CD14-positive monocyte (primary cell): Measurements from ENCODE around the gene SLC29A1. TPM values are rescaled to one million over a fixed set of nuclear protein-coding genes. Genes with fewer than 3 reads are reported as not detected.

Experiments used
- DNase-seq, 3 donors: peaks; one replicate each; pipeline ENCODE4 v3.0.0-alpha.2; 2011 to 2022
- H2AFZ ChIP-seq: 2 replicates; pipeline ENCODE4 v1.6.0; 2012; ENCODE audit warnings: mild to moderate bottlenecking, low read depth, low read length, inconsistent platforms; ENCODE audit not compliant: insufficient read depth, poor library complexity, severe bottlenecking
- H3K27ac ChIP-seq, 2 donors: 1 replicate in 1 of 2; 2 replicates in 1 of 2; pipeline ENCODE4 v1.5.1; 2012 to 2013; ENCODE audit warnings: low read length in 2 of 2, control low read depth in 1 of 2, inconsistent platforms in 1 of 2, low read depth in 1 of 2, mild to moderate bottlenecking in 1 of 2
- H3K27me3 ChIP-seq, 2 donors: one replicate each; pipeline versions ENCODE4 v1.6.0 to v1.6.1; 2011 to 2013; ENCODE audit warnings: low read length in 2 of 2; ENCODE audit not compliant: control insufficient read depth in 2 of 2, insufficient read depth in 2 of 2
- H3K36me3 ChIP-seq, 2 donors: replicated peaks in 1 of 2; 1 replicate in 1 of 2; 2 replicates in 1 of 2; pipeline versions ENCODE4 v1.5.1 to v1.6.1; 2012 to 2013; ENCODE audit warnings: low read length in 2 of 2, control low read depth in 1 of 2, inconsistent platforms in 1 of 2, mild to moderate bottlenecking in 1 of 2; ENCODE audit not compliant: insufficient read depth in 2 of 2, control insufficient read depth in 1 of 2
- H3K4me1 ChIP-seq, 2 donors: 1 replicate in 1 of 2; 2 replicates in 1 of 2; pipeline versions ENCODE4 v1.5.1 to v1.6.1; 2012 to 2013; ENCODE audit warnings: low read length in 2 of 2, control low read depth in 1 of 2, inconsistent platforms in 1 of 2, mild to moderate bottlenecking in 1 of 2, moderate library complexity in 1 of 2; ENCODE audit not compliant: insufficient read depth in 2 of 2, control insufficient read depth in 1 of 2
- H3K4me2 ChIP-seq: replicated peaks from 2 replicates; pipeline ENCODE3; 2012; ENCODE audit warnings: low read length, moderate library complexity, mild to moderate bottlenecking; ENCODE audit not compliant: poor library complexity, severe bottlenecking; ENCODE audit errors: extremely low read depth
- H3K4me3 ChIP-seq, 3 experiments: fragments of 200-600 bp in 1 of 3; sonication (generic) in 1 of 3; replicated peaks in 1 of 3; 1 replicate in 2 of 3; 2 replicates in 1 of 3; pipeline ENCODE4 v1.5.1; 2011 to 2013; ENCODE audit warnings: low read length in 3 of 3, mild to moderate bottlenecking in 3 of 3, control low read depth in 2 of 3, low read depth in 2 of 3, inconsistent platforms in 1 of 3, moderate library complexity in 1 of 3
- H3K79me2 ChIP-seq: 2 replicates; pipeline ENCODE4 v1.6.0; 2012; ENCODE audit warnings: mild to moderate bottlenecking, control low read depth, inconsistent platforms, low read length, moderate library complexity; ENCODE audit not compliant: insufficient read depth
- H3K9ac ChIP-seq: 2 replicates; pipeline ENCODE4 v1.6.0; 2017; ENCODE audit warnings: low read length, mild to moderate bottlenecking; ENCODE audit not compliant: insufficient read depth, poor library complexity, severe bottlenecking
- H3K9me3 ChIP-seq, 2 donors: replicated peaks in 1 of 2; 1 replicate in 1 of 2; 2 replicates in 1 of 2; pipeline versions ENCODE4 v1.5.1 to v1.6.1; 2012 to 2013; ENCODE audit warnings: low read length in 2 of 2, control low read depth in 1 of 2; ENCODE audit not compliant: control insufficient read depth in 1 of 2, insufficient read depth in 1 of 2
- H4K20me1 ChIP-seq: 2 replicates; pipeline ENCODE4 v1.6.0; 2012; ENCODE audit warnings: mild to moderate bottlenecking, low read length, control low read depth, moderate library complexity; ENCODE audit not compliant: insufficient read depth
- H3K27ac Mint-ChIP-seq, 7 donors: one replicate each; pipeline ENCODE4 v1.8.0; 2020; ENCODE audit warnings: mild to moderate bottlenecking in 7 of 7, mixed read lengths in 7 of 7, moderate library complexity in 6 of 7, inconsistent platforms in 2 of 7
- H3K27me3 Mint-ChIP-seq, 3 donors: one replicate each; pipeline ENCODE4 v1.8.0; 2021 to 2022; ENCODE audit warnings: low read depth in 3 of 3, mild to moderate bottlenecking in 3 of 3, mixed read lengths in 3 of 3, moderate library complexity in 3 of 3, inconsistent platforms in 1 of 3
- H3K36me3 Mint-ChIP-seq, 2 donors: one replicate each; pipeline ENCODE4 v1.8.0; 2020; ENCODE audit warnings: mixed read lengths in 2 of 2, inconsistent platforms in 1 of 2, mild to moderate bottlenecking in 1 of 2
- H3K4me1 Mint-ChIP-seq: one replicate; pipeline ENCODE4 v1.8.0; 2020; ENCODE audit warnings: mild to moderate bottlenecking, mixed read lengths
- H3K4me3 Mint-ChIP-seq, 2 donors: one replicate each; pipeline ENCODE4 v1.8.0; 2020; ENCODE audit warnings: mild to moderate bottlenecking in 2 of 2, mixed read lengths in 2 of 2, moderate library complexity in 1 of 2
- H3K9me3 Mint-ChIP-seq, 7 donors: one replicate each; pipeline ENCODE4 v1.8.0; 2020 to 2022; ENCODE audit warnings: mixed read lengths in 7 of 7, mild to moderate bottlenecking in 6 of 7, moderate library complexity in 6 of 7, inconsistent platforms in 2 of 7
- CTCF ChIP-seq: fragments of 200-600 bp; IDR thresholded peaks from one replicate; pipeline ENCODE4 v1.8.0; 2022; ENCODE audit warnings: antibody characterized with exemption, mild to moderate bottlenecking
- WGBS: methylation state at CpG from one replicate; pipeline ENCODE4 v1.1.5; 2013; ENCODE audit warnings: missing lambda C conversion rate; ENCODE audit not compliant: insufficient coverage; 5-methylcytosine and 5-hydroxymethylcytosine counted together
- intact Hi-C, 2 donors: fragments of 100-400 bp; cut with micrococcal nuclease; formaldehyde crosslinking; loops; one replicate each; pipeline versions ENCODE4 v1.15.0 to v1.15.1; 2023
- polyA plus RNA-seq, 3 donors: library from polyadenylated mRNA; depleted of rRNA in 1 of 3; unstranded in 2 of 3; stranded (reverse) in 1 of 3; fragments of 300-500 nt in 2 of 3; fragments of >200 nt in 1 of 3; fragmentation: Illumina TruSeq in 2 of 3; gene quantifications; 1 replicate in 2 of 3; 2 replicates in 1 of 3; pipeline ENCODE4 v1.2.3, GENCODE V29; 2012 to 2021

Gene SLC29A1
- polyA plus RNA-seq, 3 donors, result 14.3 to 23.2 (median 15.0) TPM

- H3K9ac ChIP-seq, result no peak overlapping the region
- H3K79me2 ChIP-seq, result no peaks in the 10 kb centered on the region
- no peak for TF ChIP-seq CTCF
- Mint-ChIP-seq H3K36me3 (peaks cover 0 to 4% of the 10 kb centered on the region in 2 donors), H3K4me1 (peaks cover 8% of the 10 kb centered on the region), H3K27me3 (peaks cover 52 to 85% (median 68%) of the 10 kb centered on the region in 3 donors), H3K27ac (no peak overlapping the region), H3K4me3 (peak overlapping the region in 1 of 2 donors; percentile 79), H3K9me3 (peaks cover 0 to 10% (median 0%) of the 10 kb centered on the region in 7 donors)
- H3K9me3 ChIP-seq, result peaks cover 0 to 5% of the 10 kb centered on the region in 2 donors
- intact Hi-C loops, result no loop called here
- H3K4me2 ChIP-seq, result no peak overlapping the region
- DNase-seq, result no peak
- H3K4me3 ChIP-seq, result no peak overlapping the region
- WGBS, result 77% methylated on average over 10 of the region's 23 CpGs
- H4K20me1 ChIP-seq, result no peaks in the 10 kb centered on the region
- no peaks in the 10 kb centered on the region for H3K36me3 ChIP-seq
- no peak overlapping the region for H3K27ac ChIP-seq
- peaks cover 0 to 7% of the 10 kb centered on the region in 2 donors for H3K4me1 ChIP-seq
- no peak overlapping the region for H2AFZ ChIP-seq
- peaks cover 23 to 82% of the 10 kb centered on the region in 2 donors for H3K27me3 ChIP-seq
Observed at GRCh38 chr6:44276667-44277640, 53.6 kb downstream of the SLC29A1 start.

GRCh38 chr6:44277763-44278162 lies 54.4 kb downstream of the SLC29A1 start:
- no peaks in the 10 kb centered on the region for H3K79me2 ChIP-seq
- H3K9ac ChIP-seq, result no peak overlapping the region
- H3K27ac ChIP-seq, result no peak overlapping the region
- H3K4me1 ChIP-seq, result peaks cover 0 to 7% of the 10 kb centered on the region in 2 donors
- TF ChIP-seq CTCF, result no peak
- DNase-seq, result no peak
- H3K36me3 ChIP-seq, result no peaks in the 10 kb centered on the region
- H3K27me3 Mint-ChIP-seq, result peaks cover 44 to 82% (median 61%) of the 10 kb centered on the region in 3 donors
- H3K4me1 Mint-ChIP-seq, result peaks cover 8% of the 10 kb centered on the region
- no peak overlapping the region for H2AFZ ChIP-seq
- 87% methylated on average over 6 of the region's 7 CpGs for WGBS
- peaks cover 0 to 8% (median 0%) of the 10 kb centered on the region in 7 donors for H3K9me3 Mint-ChIP-seq
- no peak overlapping the region for H3K27ac Mint-ChIP-seq
- intact Hi-C loops, result no loop called here
- H3K9me3 ChIP-seq, result no peaks in the 10 kb centered on the region
- H3K4me3 ChIP-seq, result no peak overlapping the region
- peak overlapping the region in 1 of 2 donors; percentile 79 for H3K4me3 Mint-ChIP-seq
- H3K36me3 Mint-ChIP-seq, result peaks cover 0 to 4% of the 10 kb centered on the region in 2 donors
- peaks cover 15 to 76% of the 10 kb centered on the region in 2 donors for H3K27me3 ChIP-seq
- H3K4me2 ChIP-seq, result no peak overlapping the region
- H4K20me1 ChIP-seq, result no peaks in the 10 kb centered on the region
